ENCODE measurements around the gene TMEM198.
A peak's percentile ranks its signal among the peaks of the same experiment; 100 is the strongest.

Gene TMEM198

DNA sequence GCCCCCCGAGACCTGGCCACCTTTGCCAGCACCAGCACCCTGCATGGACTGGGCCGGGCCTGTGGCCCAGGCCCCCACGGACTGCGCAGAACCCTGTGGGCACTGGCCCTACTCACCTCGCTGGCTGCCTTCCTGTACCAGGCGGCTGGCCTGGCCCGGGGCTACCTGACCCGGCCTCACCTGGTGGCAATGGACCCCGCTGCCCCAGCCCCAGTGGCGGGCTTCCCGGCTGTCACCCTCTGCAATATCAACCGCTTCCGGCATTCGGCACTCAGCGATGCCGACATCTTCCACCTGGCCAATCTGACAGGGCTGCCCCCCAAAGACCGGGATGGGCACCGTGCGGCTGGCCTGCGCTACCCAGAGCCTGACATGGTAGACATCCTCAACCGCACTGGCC is 29.0 kb upstream of the TMEM198 start:
- Histone ChIP-seq H3K27ac (ENCODE audit: low read length, poor library complexity, severe bottlenecking) (no peak overlapping the region), H2BK12ac (ENCODE audit: low read length in 2 of 2) (no peak overlapping the region), H2BK15ac (ENCODE audit: low read depth, poor library complexity, severe bottlenecking) (no peak overlapping the region), H3K4me3 (ENCODE audit: insufficient read depth in 1 of 2, low read depth in 1 of 2, low read length in 2 of 2) (no peak overlapping the region), H3K27me3 (ENCODE audit: control insufficient read depth in 1 of 2, insufficient read depth in 1 of 2, low read length in 2 of 2) (peaks cover 70 to 80% of the 10 kb centered on the region in 2 experiments), H3K9me3 (ENCODE audit: control insufficient read depth, low read length) (no peaks in the 10 kb centered on the region), H2BK120ac (ENCODE audit: low read depth, low read length) (no peak overlapping the region), H3K36me3 (ENCODE audit: control insufficient read depth in 1 of 2, insufficient read depth in 2 of 2, low read depth in 1 of 2, low read length in 2 of 2) (peaks cover 0 to 4% of the 10 kb centered on the region in 2 experiments), H2AK5ac (ENCODE audit: low read length, severe bottlenecking) (no peak overlapping the region), H3K4me2 (ENCODE audit: low read length, poor library complexity, severe bottlenecking) (no peak overlapping the region), H3K79me1 (replicated peaks; ENCODE audit: low read length, poor library complexity, severe bottlenecking) (no peaks in the 10 kb centered on the region), H4K8ac (ENCODE audit: low read length) (no peak overlapping the region), H4K91ac (ENCODE audit: low read length) (no peak overlapping the region), H2BK5ac (ENCODE audit: low read depth, low read length, poor library complexity, severe bottlenecking) (no peak overlapping the region), H3K9ac (ENCODE audit: low read length) (no peak overlapping the region), H3K4me1 (ENCODE audit: control insufficient read depth, insufficient read depth, low read depth, low read length) (peaks cover 21% of the 10 kb centered on the region), H2AFZ (ENCODE audit: low read depth, low read length) (no peak overlapping the region), H3K14ac (ENCODE audit: low read length in 2 of 2) (no peak overlapping the region), H3K4ac (ENCODE audit: low read depth in 1 of 2, low read length in 2 of 2) (no peak overlapping the region), H3K23ac (ENCODE audit: low read length in 2 of 2) (no peak overlapping the region), H3K18ac (ENCODE audit: low read depth in 1 of 2, low read length in 2 of 2) (no peak overlapping the region)
- DNase-seq = no peak
- 93% methylated on average over 21 of the region's 21 CpGs for WGBS

DNA sequence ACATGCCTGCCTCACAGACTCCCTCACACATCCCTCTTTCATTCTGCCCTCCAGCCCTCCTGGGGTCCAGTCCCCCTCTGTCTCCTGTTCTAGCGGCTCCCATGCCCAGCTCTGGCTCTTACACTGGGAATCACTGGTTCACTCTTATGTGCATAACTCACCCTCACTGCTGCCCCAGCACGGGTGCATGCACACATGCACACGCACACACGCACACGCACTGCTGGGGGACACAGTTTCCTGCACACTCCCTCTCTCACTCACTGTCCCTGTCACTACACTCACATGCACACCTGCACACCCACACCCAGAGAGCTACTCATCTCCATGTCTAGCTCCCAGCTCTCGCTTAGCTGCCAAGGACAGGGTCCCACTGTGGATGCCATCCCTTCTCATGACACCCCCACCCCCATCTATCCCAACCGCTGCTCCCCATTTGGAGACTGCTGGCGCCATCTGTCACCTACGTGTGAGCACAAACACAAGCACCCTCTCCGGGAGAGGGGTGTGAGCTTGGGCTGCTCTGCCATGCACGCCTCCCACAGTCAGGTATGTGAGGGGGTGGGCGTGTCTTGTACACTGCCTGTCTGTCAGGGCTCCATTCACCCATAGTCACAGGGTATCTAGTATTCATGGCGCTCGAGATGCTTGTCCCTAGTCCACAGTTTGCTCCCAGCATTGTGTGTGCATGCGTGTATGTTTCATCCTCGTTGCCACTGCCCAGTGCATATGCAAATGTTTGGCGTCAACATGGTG is 27.8 kb upstream of the TMEM198 start:
- H2BK15ac ChIP-seq (ENCODE audit: low read depth, poor library complexity, severe bottlenecking) = no peak overlapping the region
- peaks cover 20% of the 10 kb centered on the region for H3K4me1 ChIP-seq (ENCODE audit: control insufficient read depth, insufficient read depth, low read depth, low read length)
- H3K79me1 ChIP-seq (replicated peaks; ENCODE audit: low read length, poor library complexity, severe bottlenecking) = no peaks in the 10 kb centered on the region
- no peak overlapping the region for H2BK12ac ChIP-seq (ENCODE audit: low read length in 2 of 2)
- H3K36me3 ChIP-seq (ENCODE audit: control insufficient read depth in 1 of 2, insufficient read depth in 2 of 2, low read depth in 1 of 2, low read length in 2 of 2) = peaks cover 0 to 4% of the 10 kb centered on the region in 2 experiments
- H3K14ac ChIP-seq (ENCODE audit: low read length in 2 of 2) = no peak overlapping the region
- H3K4ac ChIP-seq (ENCODE audit: low read depth in 1 of 2, low read length in 2 of 2) = no peak overlapping the region
- no peak overlapping the region for H2BK5ac ChIP-seq (ENCODE audit: low read depth, low read length, poor library complexity, severe bottlenecking)
- no peak overlapping the region for H2BK120ac ChIP-seq (ENCODE audit: low read depth, low read length)
- H3K23ac ChIP-seq (ENCODE audit: low read length in 2 of 2) = peak overlapping the region in 1 of 2 experiments; percentile 78
- no peak overlapping the region for H4K8ac ChIP-seq (ENCODE audit: low read length)
- H3K9me3 ChIP-seq (ENCODE audit: control insufficient read depth, low read length) = no peaks in the 10 kb centered on the region
- H2AFZ ChIP-seq (ENCODE audit: low read depth, low read length) = no peak overlapping the region
- H4K91ac ChIP-seq (ENCODE audit: low read length) = no peak overlapping the region
- DNase-seq = no peak
- no peak overlapping the region for H2AK5ac ChIP-seq (ENCODE audit: low read length, severe bottlenecking)
- no peak overlapping the region for H3K27ac ChIP-seq (ENCODE audit: low read length, poor library complexity, severe bottlenecking)
- no peak overlapping the region for H3K4me2 ChIP-seq (ENCODE audit: low read length, poor library complexity, severe bottlenecking)
- WGBS = 84% methylated on average over 17 of the region's 17 CpGs
- H3K4me3 ChIP-seq (ENCODE audit: insufficient read depth in 1 of 2, low read depth in 1 of 2, low read length in 2 of 2) = peak overlapping the region in 1 of 2 experiments; percentile 24
- peaks cover 61 to 71% of the 10 kb centered on the region in 2 experiments for H3K27me3 ChIP-seq (ENCODE audit: control insufficient read depth in 1 of 2, insufficient read depth in 1 of 2, low read length in 2 of 2)
- no peak overlapping the region for H3K9ac ChIP-seq (ENCODE audit: low read length)
- no peak overlapping the region for H3K18ac ChIP-seq (ENCODE audit: low read depth in 1 of 2, low read length in 2 of 2)

DNA sequence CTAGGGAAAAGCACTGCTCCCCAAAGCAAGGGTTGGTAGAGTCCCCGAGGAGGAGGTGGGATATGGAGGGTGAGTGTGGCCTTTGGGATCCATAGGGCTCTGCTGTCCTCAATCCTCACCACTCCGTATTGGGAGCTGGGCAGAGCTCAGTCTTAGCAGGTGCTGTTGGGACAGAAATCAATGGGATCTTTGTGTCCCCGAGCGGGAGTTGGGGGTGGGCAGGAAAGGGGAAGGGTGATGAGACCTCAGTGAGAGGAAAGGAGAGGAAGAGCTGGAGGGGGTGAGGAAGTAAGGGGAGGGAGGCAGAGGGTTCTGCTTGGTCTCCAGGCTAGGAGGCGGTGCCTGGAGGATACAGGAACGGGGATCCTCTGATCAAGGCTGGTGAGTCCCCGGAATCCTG is 26.9 kb upstream of the TMEM198 start:
- Histone ChIP-seq H4K8ac (ENCODE audit: low read length) (no peak overlapping the region), H3K27me3 (ENCODE audit: control insufficient read depth in 1 of 2, insufficient read depth in 1 of 2, low read length in 2 of 2) (peaks cover 54 to 63% of the 10 kb centered on the region in 2 experiments), H2BK15ac (ENCODE audit: low read depth, poor library complexity, severe bottlenecking) (no peak overlapping the region), H2AFZ (ENCODE audit: low read depth, low read length) (no peak overlapping the region), H3K18ac (ENCODE audit: low read depth in 1 of 2, low read length in 2 of 2) (no peak overlapping the region), H3K4me3 (ENCODE audit: insufficient read depth in 1 of 2, low read depth in 1 of 2, low read length in 2 of 2) (no peak overlapping the region), H4K91ac (ENCODE audit: low read length) (no peak overlapping the region), H3K9me3 (ENCODE audit: control insufficient read depth, low read length) (no peaks in the 10 kb centered on the region), H3K36me3 (ENCODE audit: control insufficient read depth in 1 of 2, insufficient read depth in 2 of 2, low read depth in 1 of 2, low read length in 2 of 2) (peaks cover 0 to 4% of the 10 kb centered on the region in 2 experiments), H3K4me1 (ENCODE audit: control insufficient read depth, insufficient read depth, low read depth, low read length) (peaks cover 27% of the 10 kb centered on the region), H3K23ac (ENCODE audit: low read length in 2 of 2) (no peak overlapping the region), H3K14ac (ENCODE audit: low read length in 2 of 2) (no peak overlapping the region), H3K4me2 (ENCODE audit: low read length, poor library complexity, severe bottlenecking) (no peak overlapping the region), H2BK12ac (ENCODE audit: low read length in 2 of 2) (no peak overlapping the region), H3K9ac (ENCODE audit: low read length) (no peak overlapping the region), H2BK5ac (ENCODE audit: low read depth, low read length, poor library complexity, severe bottlenecking) (no peak overlapping the region), H3K79me1 (replicated peaks; ENCODE audit: low read length, poor library complexity, severe bottlenecking) (no peaks in the 10 kb centered on the region), H3K27ac (ENCODE audit: low read length, poor library complexity, severe bottlenecking) (no peak overlapping the region), H2AK5ac (ENCODE audit: low read length, severe bottlenecking) (no peak overlapping the region), H3K4ac (ENCODE audit: low read depth in 1 of 2, low read length in 2 of 2) (no peak overlapping the region), H2BK120ac (ENCODE audit: low read depth, low read length) (no peak overlapping the region)
- WGBS = 88% methylated on average over 7 of the region's 7 CpGs
- DNase-seq = no peak

DNA sequence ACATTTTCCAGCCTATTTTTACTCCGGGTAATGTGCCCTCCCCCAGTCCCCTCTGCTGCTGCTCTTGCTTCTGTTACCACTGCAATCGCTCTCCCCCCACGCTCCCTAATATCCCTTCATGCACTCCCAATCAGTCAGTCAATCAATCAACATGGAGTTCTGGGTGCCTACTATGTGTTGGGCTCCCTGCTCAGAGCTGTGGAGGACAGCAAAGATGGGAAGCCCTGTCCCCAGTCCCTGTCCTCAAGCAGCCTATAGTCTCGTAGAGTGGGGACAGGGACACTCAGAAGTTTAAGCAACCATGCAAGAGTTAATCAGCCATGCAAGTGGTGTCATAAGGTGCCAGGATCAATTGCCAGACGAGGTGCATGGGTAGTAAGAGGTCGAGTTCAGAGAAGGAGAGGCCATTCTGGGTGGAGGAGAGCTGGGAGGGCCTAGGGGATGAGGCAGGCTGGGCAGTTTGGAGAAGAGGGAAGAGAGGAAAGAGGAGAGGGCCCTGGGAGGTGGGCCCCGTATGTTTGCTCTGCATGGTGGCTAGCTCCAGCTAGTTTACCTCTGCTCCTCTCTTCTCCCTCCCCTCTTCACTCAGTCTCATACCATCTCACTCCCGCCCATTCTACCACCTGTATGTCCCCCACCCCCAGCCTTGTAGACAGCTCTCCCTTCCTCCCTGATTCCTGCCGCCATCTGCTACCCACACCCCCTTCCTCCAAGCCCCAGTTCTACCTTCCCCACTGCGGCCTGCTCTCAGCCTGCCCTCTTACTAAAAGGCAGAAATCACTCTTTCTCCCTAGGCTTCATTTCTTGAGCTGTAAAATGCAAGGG is 25.7 kb upstream of the TMEM198 start:
- Histone ChIP-seq H3K79me1 (replicated peaks; ENCODE audit: low read length, poor library complexity, severe bottlenecking) (no peaks in the 10 kb centered on the region), H3K9me3 (ENCODE audit: control insufficient read depth, low read length) (no peaks in the 10 kb centered on the region), H2AK5ac (ENCODE audit: low read length, severe bottlenecking) (no peak overlapping the region), H3K27me3 (ENCODE audit: control insufficient read depth in 1 of 2, insufficient read depth in 1 of 2, low read length in 2 of 2) (peaks cover 41 to 50% of the 10 kb centered on the region in 2 experiments), H2BK120ac (ENCODE audit: low read depth, low read length) (no peak overlapping the region), H2BK12ac (ENCODE audit: low read length in 2 of 2) (no peak overlapping the region), H3K14ac (ENCODE audit: low read length in 2 of 2) (no peak overlapping the region), H2BK5ac (ENCODE audit: low read depth, low read length, poor library complexity, severe bottlenecking) (no peak overlapping the region), H3K27ac (ENCODE audit: low read length, poor library complexity, severe bottlenecking) (no peak overlapping the region), H3K9ac (ENCODE audit: low read length) (no peak overlapping the region), H3K4me2 (ENCODE audit: low read length, poor library complexity, severe bottlenecking) (no peak overlapping the region), H3K36me3 (ENCODE audit: control insufficient read depth in 1 of 2, insufficient read depth in 2 of 2, low read depth in 1 of 2, low read length in 2 of 2) (peaks cover 0 to 4% of the 10 kb centered on the region in 2 experiments), H4K8ac (ENCODE audit: low read length) (no peak overlapping the region), H2AFZ (ENCODE audit: low read depth, low read length) (no peak overlapping the region), H3K23ac (ENCODE audit: low read length in 2 of 2) (no peak overlapping the region), H3K4me1 (ENCODE audit: control insufficient read depth, insufficient read depth, low read depth, low read length) (peaks cover 35% of the 10 kb centered on the region), H3K18ac (ENCODE audit: low read depth in 1 of 2, low read length in 2 of 2) (no peak overlapping the region), H3K4ac (ENCODE audit: low read depth in 1 of 2, low read length in 2 of 2) (no peak overlapping the region), H3K4me3 (ENCODE audit: insufficient read depth in 1 of 2, low read depth in 1 of 2, low read length in 2 of 2) (no peak overlapping the region), H2BK15ac (ENCODE audit: low read depth, poor library complexity, severe bottlenecking) (no peak overlapping the region), H4K91ac (ENCODE audit: low read length) (no peak overlapping the region)
- DNase-seq = no peak
- 62% methylated on average over 10 of the region's 10 CpGs for WGBS

Measured in mesenchymal stem cell (in vitro differentiated cells and primary cell).